GM19240 (cell line): ENCODE data around the gene SIRT2.

Experiments used
- DNase-seq: peaks from one replicate; pipeline ENCODE4 v3.0.0; 2011; ENCODE audit warnings: low spot score; ENCODE audit not compliant: insufficient read length

SIRT2 gene

GRCh38 chr19:38845374-38846024 is 53.9 kb downstream of the SIRT2 start:
- DNase-seq, result no peak

GRCh38 chr19:38844093-38844686 is 55.2 kb downstream of the SIRT2 start:
- no peak for DNase-seq

- DNase-seq, result no peak
Observed at GRCh38 chr19:38843175-38843758, 56.2 kb downstream of the SIRT2 start.

- no peak for DNase-seq
Observed at GRCh38 chr19:38842439-38843174, 56.8 kb downstream of the SIRT2 start.

GRCh38 chr19:38841787-38842438 is 57.5 kb downstream of the SIRT2 start:
- DNase-seq, result no peak

GRCh38 chr19:38841180-38841766 is 58.1 kb downstream of the SIRT2 start:
- no peak for DNase-seq

- no peak for DNase-seq
Observed at GRCh38 chr19:38840583-38840968, 58.8 kb downstream of the SIRT2 start.

GRCh38 chr19:38839816-38840582 is 59.4 kb downstream of the SIRT2 start:
- DNase-seq, result no peak

GRCh38 chr19:38838986-38839761 is 60.2 kb downstream of the SIRT2 start:
- no peak for DNase-seq

- DNase-seq, result no peak
Observed at GRCh38 chr19:38838208-38838985, 61.0 kb downstream of the SIRT2 start.

GRCh38 chr19:38837656-38838121 is 61.7 kb downstream of the SIRT2 start:
- DNase-seq, result no peak

GRCh38 chr19:38836983-38837626 is 62.3 kb downstream of the SIRT2 start:
- no peak for DNase-seq

GRCh38 chr19:38836159-38836982 is 63.0 kb downstream of the SIRT2 start:
- DNase-seq, result no peak

- no peak for DNase-seq
Observed at GRCh38 chr19:38834590-38834989, 64.8 kb downstream of the SIRT2 start.

GRCh38 chr19:38834104-38834490 is 65.3 kb downstream of the SIRT2 start:
- no peak for DNase-seq

GRCh38 chr19:38833092-38833425 is 66.4 kb downstream of the SIRT2 start:
- DNase-seq, result no peak

- peak; percentile 73 for DNase-seq
Observed at GRCh38 chr19:38831142-38831605, 68.2 kb downstream of the SIRT2 start.
